ENCODE data around the gene HACL1.
A peak's percentile ranks its signal among the peaks of the same experiment; 100 is the strongest.
"Not testable (repeated sequence)": the region's sequence is repeated elsewhere in the genome, so short reads cannot be mapped to it uniquely, and the experiment has no call there.

Gene HACL1

DNA sequence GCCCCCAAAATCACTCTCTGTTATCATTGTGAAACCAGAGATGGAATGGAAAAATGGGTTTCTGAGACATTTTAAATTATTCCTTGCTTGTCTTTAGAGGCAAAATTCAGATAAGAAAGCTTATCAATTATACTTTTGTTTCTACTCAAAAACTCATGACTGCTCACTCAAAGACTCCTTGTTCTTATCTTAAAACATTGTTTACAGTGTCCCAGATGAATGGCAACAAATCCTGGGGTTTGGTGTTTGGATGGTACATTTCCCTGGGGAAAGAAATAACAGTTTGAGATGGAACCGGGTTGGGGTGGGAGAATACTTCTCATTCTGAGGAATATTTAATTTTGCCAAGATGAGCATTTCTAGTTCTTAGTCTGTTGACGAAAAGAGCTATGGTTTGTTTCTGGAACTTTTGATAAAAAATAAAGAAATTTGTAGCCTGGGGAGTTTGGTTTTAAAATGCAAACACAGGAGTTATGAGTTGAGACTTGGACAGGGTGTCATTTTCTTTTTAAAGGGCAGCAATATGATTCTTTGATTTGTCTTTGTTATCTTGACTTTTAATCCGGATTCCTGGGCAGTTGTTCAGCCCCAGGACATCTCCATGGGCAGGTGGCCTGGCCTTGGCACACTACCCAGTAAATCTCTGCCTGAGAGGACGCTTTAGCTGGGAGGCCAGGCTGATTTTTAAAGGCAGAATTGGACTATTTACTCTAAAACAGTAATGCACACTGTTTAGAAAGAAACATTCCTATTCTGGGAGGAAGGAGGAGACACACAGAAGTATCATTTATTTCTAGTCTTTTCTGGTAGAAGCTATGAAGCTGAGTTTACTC, 32.6 kb upstream of the HACL1 start:
- Mint-ChIP-seq H3K9me3 (no peaks in the 10 kb centered on the region), H3K27me3 (no peaks in the 10 kb centered on the region), H3K4me3 (no peak overlapping the region), H3K27ac (peak overlapping the region; percentile 25), H3K4me1 (peaks cover 62% of the 10 kb centered on the region), H3K36me3 (no peaks in the 10 kb centered on the region)
- no peak for ATAC-seq

GRCh38 chr3:15633159-15633558, 31.8 kb upstream of the HACL1 start:
- Mint-ChIP-seq H3K27me3 (no peaks in the 10 kb centered on the region), H3K4me1 (peaks cover 61% of the 10 kb centered on the region), H3K36me3 (no peaks in the 10 kb centered on the region), H3K9me3 (no peaks in the 10 kb centered on the region), H3K4me3 (no peak overlapping the region), H3K27ac (peak overlapping the region; percentile 25)
- ATAC-seq: no peak

DNA sequence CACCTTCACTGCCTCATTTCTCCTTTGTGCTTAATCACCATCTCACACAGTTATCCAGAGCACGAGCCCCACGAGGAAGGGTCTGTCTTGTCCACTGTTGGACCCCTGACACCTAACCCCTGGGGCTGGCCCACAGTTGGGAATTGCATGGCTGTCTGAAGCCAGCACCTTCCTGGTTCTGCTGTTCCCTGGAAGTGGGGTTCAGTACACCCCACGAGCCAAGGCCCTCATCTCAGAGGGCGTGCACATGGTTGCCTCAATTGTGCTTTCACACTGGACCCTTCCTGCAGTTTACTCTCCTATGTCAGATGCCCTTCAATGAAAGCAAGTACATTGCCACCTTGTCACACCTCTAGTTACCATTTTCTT, 30.8 kb upstream of the HACL1 start:
- Mint-ChIP-seq H3K27ac (peak overlapping the region; percentile 15), H3K9me3 (no peaks in the 10 kb centered on the region), H3K4me1 (peaks cover 51% of the 10 kb centered on the region), H3K27me3 (no peaks in the 10 kb centered on the region), H3K4me3 (no peak overlapping the region), H3K36me3 (peaks cover 5% of the 10 kb centered on the region)
- ATAC-seq: no peak

GRCh38 chr3:15631426-15632211, 30.2 kb upstream of the HACL1 start:
- Mint-ChIP-seq H3K27me3 (no peaks in the 10 kb centered on the region), H3K27ac (peak overlapping the region; percentile 15), H3K4me1 (peaks cover 46% of the 10 kb centered on the region), H3K9me3 (no peaks in the 10 kb centered on the region), H3K4me3 (no peak overlapping the region), H3K36me3 (peaks cover 6% of the 10 kb centered on the region)
- ATAC-seq: no peak

DNA sequence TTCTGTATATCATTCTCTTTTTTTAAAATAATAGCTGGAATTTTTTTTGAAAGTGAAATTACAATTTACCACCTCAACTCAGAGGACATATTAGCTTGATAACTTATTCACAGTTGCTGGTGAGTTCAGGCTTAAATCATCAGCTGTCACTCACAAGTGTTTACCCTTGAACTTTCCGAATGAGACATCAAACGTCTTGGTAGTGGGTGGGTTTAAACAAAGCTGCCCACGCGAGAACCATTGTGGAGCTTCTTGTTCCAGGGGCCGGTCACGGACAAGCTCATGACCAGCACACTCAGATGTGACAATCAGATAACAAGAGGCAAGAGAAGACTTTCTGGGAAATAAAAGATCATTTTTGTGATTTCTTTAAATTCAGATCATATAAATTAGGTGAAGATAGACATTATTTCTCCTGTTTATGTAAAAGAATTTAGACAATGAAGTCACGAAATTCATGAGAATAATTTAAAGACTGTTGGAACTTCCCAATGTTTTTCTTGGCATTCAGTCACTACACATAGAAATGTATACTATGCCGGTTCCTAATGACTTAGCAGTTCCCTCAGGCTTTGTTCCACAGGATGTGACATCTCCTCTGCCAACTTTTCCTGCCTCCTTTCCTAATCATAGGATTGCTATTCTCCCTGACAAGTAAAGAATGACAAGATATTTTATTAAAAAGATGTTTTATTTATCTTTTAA, 29.4 kb upstream of the HACL1 start:
- no peaks in the 10 kb centered on the region for H3K9me3 Mint-ChIP-seq
- peak overlapping the region; percentile 62 for H3K27ac Mint-ChIP-seq
- no peaks in the 10 kb centered on the region for H3K27me3 Mint-ChIP-seq
- peaks cover 6% of the 10 kb centered on the region for H3K36me3 Mint-ChIP-seq
- peaks cover 39% of the 10 kb centered on the region for H3K4me1 Mint-ChIP-seq
- peak; percentile 61 for ATAC-seq
- peak overlapping the region; percentile 51 for H3K4me3 Mint-ChIP-seq

DNA sequence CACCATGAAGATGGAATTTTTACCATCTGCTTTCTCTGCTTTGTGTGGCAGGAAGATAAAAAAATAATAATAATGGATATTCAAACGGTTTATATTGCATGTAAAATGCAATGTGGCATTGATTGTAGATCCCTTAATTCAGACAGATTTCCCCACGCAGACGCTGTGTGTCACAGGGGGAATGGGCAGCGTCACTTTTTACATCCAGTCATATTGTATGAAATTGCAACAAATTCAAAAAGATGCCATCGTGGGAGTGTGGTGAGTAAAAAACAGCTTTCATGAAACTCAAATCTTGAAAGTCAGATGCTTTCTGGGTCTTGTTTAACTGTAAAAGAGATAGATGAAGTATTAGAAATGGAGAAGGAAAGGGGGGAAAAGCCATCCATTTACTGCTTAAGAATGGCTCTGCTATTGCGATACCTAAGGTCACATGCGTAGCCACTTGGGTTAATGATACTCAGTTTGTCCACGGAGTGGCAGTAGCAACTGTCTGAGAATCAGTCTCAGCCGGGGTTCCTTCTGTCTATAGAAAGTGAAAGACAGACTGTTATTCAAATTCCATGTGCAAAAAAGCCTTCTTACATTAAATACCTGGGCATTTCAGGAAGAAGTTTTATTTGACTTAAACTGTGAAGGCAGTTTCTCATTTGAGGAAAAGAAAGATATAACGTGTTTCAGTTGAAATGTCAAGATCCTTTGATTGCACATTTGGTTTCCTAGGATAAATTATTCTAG, 28.7 kb upstream of the HACL1 start:
- peak; percentile 93 for ATAC-seq
- peak overlapping the region; percentile 62 for H3K27ac Mint-ChIP-seq
- H3K9me3 Mint-ChIP-seq: no peaks in the 10 kb centered on the region
- peaks cover 6% of the 10 kb centered on the region for H3K36me3 Mint-ChIP-seq
- H3K4me1 Mint-ChIP-seq: peaks cover 36% of the 10 kb centered on the region
- peak overlapping the region; percentile 51 for H3K4me3 Mint-ChIP-seq
- H3K27me3 Mint-ChIP-seq: no peaks in the 10 kb centered on the region

DNA sequence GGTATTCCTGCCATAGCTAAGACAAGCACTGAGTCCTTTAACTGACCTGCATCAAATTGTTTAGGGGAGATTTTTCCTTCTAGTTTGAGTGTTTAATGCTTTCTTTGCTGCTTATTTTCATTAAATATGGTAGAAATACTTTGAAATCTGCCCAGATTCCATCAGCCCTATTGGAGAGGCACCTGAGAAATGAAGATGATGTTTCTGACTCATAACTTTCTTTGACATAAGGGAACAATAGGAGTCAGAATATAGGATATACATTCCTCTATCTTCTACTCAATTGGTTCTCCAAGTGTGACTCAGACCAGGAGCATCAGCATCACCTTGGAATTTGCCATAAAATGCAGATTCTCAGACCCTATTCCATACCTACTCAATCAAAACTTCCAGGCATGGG, 27.6 kb upstream of the HACL1 start:
- Mint-ChIP-seq H3K27me3 (no peaks in the 10 kb centered on the region), H3K4me3 (no peak overlapping the region), H3K9me3 (no peaks in the 10 kb centered on the region), H3K36me3 (peaks cover 12% of the 10 kb centered on the region), H3K4me1 (peaks cover 40% of the 10 kb centered on the region), H3K27ac (no peak overlapping the region)
- ATAC-seq: no peak

DNA sequence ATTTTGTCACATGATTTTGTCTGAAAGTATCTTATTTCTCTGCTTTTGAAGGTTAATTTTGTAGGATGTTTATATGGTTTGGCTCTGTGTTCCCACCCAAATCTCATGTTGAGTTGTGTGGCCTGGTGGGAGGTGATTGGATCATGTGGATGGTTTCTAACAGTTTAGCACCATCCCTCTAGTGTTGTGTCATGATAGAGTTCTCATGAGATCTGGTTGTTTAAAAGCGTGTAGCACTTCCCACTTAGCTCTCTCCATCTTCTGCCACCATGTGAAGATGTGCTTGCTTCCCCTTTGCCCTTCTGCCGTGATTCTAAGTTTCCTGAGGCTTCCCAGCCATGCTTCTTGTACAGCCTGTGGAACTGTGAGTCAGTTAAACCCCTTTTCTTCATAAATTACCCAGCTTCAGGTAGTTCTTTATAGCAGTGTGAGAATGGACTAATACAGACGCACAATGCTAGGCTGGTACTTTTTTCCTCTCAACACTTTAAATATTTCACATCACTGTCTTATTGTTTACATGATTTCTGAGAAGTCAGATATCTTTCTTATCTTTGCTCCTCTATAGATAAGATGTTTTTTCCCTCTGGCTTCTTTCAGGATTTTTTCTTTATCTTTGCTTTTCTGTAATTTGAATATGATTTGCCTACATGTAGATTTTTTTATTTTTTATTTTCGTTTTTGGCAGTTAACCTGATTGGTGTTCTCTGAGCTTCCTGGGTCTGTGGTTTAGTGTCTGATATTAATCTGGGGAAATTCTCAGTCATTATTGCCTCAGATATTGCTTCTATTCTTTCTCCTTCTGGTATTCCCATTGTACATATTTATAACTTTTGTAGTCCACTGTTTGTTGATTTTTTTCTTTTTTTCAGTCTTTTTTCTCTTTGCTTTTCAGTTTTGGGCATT, 22.4 kb upstream of the HACL1 start:
- no peaks in the 10 kb centered on the region for H3K27me3 Mint-ChIP-seq
- peaks cover 23% of the 10 kb centered on the region for H3K9me3 Mint-ChIP-seq
- H3K36me3 Mint-ChIP-seq: peaks cover 63% of the 10 kb centered on the region
- no peak overlapping the region for H3K4me3 Mint-ChIP-seq
- peaks cover 17% of the 10 kb centered on the region for H3K4me1 Mint-ChIP-seq
- peak overlapping the region; percentile 9 for H3K27ac Mint-ChIP-seq
- no peak for ATAC-seq

DNA sequence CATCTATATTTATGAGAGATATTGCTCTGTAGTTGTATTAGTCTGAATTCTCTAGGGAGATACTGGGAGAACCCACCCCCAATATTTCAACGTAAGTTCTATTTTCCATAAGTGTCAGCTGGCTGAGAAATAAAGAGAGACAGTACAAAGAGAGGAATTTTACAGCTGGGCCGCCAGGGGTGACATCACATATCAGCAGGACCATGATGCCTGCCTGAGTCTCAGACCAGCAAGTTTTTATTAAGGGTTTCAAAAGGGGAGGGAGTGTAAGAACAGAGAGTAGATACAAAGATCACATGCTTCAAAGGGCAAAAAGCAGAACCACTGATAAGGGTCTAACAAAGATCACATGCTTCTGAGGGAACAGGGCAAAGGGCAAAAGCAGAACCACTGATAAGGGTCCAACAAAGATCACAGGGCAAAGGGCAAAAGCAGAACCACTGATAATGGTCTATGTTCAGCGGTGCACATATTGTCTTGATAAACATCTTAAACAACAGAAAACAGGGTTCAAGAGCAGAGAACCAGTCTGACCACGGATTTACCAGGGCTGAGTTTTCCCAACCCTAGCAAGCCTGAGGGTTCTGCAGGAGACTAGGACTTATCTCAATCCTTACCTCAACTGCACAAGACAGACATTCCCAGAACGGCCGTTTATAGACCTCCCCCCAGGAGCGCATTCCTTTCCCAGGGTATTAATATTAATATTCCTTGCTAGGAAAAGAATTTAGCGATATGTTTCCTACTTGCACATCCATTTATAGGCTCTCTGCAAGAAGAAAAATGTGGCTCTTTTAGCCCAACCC, 18.5 kb upstream of the HACL1 start:
- ATAC-seq, H3K27ac Mint-ChIP-seq, H3K4me3 Mint-ChIP-seq, H3K27me3 Mint-ChIP-seq: not testable (repeated sequence)
- peaks cover 68% of the 10 kb centered on the region for H3K36me3 Mint-ChIP-seq
- peaks cover 23% of the 10 kb centered on the region for H3K9me3 Mint-ChIP-seq
- peaks cover 16% of the 10 kb centered on the region for H3K4me1 Mint-ChIP-seq

DNA sequence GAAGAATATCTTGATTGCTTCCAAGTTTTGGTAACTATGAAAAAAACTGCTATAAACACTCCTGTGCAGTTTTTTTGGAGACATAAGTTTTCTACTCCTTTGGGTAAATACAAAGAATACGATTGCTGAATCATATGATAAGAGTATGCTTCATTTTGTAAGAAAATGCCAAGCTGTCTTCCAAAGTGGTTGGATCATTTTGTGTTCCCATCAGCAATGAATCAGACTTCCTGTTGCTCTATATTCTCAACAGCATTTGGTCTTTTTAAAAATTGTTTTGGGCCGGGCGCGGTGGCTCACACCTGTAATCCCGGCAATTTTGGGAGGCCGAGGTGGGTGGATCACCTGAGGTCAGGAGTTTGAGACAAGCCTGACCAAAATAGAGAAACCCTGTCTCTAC, 14.7 kb upstream of the HACL1 start:
- ATAC-seq: no peak
- Mint-ChIP-seq H3K4me3 (no peak overlapping the region), H3K27me3 (no peaks in the 10 kb centered on the region)

DNA sequence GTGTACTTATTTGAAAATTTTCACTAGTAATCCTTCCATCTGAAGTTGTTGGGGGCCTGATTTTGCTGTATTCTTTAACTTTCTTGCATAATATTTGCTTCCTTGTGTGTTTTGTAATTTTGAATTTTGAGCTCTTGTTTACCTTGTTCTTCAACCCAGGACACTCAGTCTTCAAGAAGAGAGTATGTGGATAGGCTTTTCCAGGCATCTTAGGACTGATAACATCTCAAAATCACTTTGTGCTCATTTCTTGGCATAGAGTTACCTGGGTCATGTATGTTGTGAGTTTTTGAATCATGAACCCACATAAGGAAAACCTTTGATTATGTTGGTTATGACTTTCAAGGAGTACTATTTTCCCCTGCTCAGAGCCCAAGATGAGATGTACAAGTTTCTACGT, 13.6 kb upstream of the HACL1 start:
- peaks cover 22% of the 10 kb centered on the region for H3K36me3 Mint-ChIP-seq
- no peak for ATAC-seq
- peaks cover 5% of the 10 kb centered on the region for H3K9me3 Mint-ChIP-seq
- H3K27ac Mint-ChIP-seq: no peak overlapping the region
- H3K27me3 Mint-ChIP-seq: no peaks in the 10 kb centered on the region
- no peak overlapping the region for H3K4me3 Mint-ChIP-seq
- H3K4me1 Mint-ChIP-seq: no peaks in the 10 kb centered on the region

More for the DNA sequence above, 14.7 kb upstream of the HACL1 start:
- H3K27ac Mint-ChIP-seq: no peak overlapping the region
- peaks cover 8% of the 10 kb centered on the region for H3K9me3 Mint-ChIP-seq
- H3K4me1 Mint-ChIP-seq: no peaks in the 10 kb centered on the region
- H3K36me3 Mint-ChIP-seq: peaks cover 33% of the 10 kb centered on the region

DNA sequence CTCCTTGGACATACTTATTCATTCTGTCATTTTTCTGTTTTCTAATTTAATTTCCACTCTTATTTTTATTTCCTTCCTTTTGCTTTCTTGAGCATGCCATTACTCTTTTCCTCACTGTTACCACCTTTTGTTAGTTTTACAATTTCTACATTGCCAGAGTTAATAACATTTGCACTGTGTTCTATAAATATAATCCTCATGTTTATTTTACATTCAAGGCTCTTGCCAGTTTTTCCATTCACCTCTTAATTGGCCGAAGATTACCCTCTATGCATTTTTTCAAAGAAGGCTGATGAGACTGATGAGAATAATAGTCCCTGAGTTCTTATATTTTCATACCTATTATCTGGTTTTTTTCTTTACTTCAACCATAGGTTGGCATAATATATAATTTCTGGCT, 10.6 kb upstream of the HACL1 start:
- Mint-ChIP-seq H3K27ac (no peak overlapping the region), H3K36me3 (no peaks in the 10 kb centered on the region), H3K27me3 (no peaks in the 10 kb centered on the region), H3K9me3 (no peaks in the 10 kb centered on the region), H3K4me3 (no peak overlapping the region), H3K4me1 (peaks cover 6% of the 10 kb centered on the region)
- ATAC-seq: no peak

- Mint-ChIP-seq H3K4me3 (no peak overlapping the region), H3K27me3 (no peaks in the 10 kb centered on the region)
- ATAC-seq: no peak
Measured at GRCh38 chr3:15611018-15611417, 9.6 kb upstream of the HACL1 start.

More at GRCh38 chr3:15611018-15611417, 9.6 kb upstream of the HACL1 start:
- H3K27ac Mint-ChIP-seq: no peak overlapping the region
- H3K9me3 Mint-ChIP-seq: no peaks in the 10 kb centered on the region
- H3K36me3 Mint-ChIP-seq: no peaks in the 10 kb centered on the region
- H3K4me1 Mint-ChIP-seq: peaks cover 6% of the 10 kb centered on the region
